ENCODE data around the gene KAT8.

DNA sequence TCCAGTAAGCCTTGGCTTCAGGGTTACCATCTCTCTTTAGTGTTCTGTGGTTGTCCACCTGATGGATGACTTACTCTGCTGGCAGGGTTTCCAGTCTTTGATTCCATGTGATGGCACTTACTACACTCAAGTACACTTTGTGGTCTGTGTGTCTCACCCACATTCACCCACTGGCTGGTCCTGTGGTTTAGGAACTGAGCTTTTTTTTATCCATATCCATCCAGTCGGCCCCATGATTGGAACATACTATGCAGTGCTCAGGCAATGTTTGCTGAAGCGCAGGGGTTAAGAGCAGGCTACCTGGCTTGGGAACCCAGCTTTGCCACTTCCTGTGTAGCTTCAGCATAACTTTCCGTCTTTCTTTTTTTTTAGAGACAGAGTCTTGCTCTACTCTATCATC lies 59.7 kb downstream of the KAT8 start:
- TF ChIP-seq, protein P1, sequence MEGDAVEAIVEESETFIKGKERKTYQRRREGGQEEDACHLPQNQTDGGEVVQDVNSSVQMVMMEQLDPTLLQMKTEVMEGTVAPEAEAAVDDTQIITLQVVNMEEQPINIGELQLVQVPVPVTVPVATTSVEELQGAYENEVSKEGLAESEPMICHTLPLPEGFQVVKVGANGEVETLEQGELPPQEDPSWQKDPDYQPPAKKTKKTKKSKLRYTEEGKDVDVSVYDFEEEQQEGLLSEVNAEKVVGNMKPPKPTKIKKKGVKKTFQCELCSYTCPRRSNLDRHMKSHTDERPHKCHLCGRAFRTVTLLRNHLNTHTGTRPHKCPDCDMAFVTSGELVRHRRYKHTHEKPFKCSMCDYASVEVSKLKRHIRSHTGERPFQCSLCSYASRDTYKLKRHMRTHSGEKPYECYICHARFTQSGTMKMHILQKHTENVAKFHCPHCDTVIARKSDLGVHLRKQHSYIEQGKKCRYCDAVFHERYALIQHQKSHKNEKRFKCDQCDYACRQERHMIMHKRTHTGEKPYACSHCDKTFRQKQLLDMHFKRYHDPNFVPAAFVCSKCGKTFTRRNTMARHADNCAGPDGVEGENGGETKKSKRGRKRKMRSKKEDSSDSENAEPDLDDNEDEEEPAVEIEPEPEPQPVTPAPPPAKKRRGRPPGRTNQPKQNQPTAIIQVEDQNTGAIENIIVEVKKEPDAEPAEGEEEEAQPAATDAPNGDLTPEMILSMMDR (conservative IDR thresholded peaks at IDR 0.05; ENCODE audit: low read depth, low read length) = no peak
- no peak for TF ChIP-seq MAFK (IDR thresholded peaks at IDR 0.05; ENCODE audit: low read depth, low read length)
- no peak for TF ChIP-seq MAZ (IDR thresholded peaks at IDR 0.05; ENCODE audit: borderline replicate concordance, low read depth, low read length)
- no peak for TF ChIP-seq POLR2A (IDR thresholded peaks at IDR 0.05; ENCODE audit: low read depth, low read length)
- no peak for TF ChIP-seq MXI1 (IDR thresholded peaks at IDR 0.05; ENCODE audit: borderline replicate concordance, low read depth, low read length)
- TF ChIP-seq RFX5 (IDR thresholded peaks at IDR 0.05; ENCODE audit: low read depth, low read length) = no peak
- TF ChIP-seq, protein P2, sequence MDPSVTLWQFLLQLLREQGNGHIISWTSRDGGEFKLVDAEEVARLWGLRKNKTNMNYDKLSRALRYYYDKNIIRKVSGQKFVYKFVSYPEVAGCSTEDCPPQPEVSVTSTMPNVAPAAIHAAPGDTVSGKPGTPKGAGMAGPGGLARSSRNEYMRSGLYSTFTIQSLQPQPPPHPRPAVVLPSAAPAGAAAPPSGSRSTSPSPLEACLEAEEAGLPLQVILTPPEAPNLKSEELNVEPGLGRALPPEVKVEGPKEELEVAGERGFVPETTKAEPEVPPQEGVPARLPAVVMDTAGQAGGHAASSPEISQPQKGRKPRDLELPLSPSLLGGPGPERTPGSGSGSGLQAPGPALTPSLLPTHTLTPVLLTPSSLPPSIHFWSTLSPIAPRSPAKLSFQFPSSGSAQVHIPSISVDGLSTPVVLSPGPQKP (IDR thresholded peaks at IDR 0.05; ENCODE audit: borderline replicate concordance, low read depth, low read length) = no peak
- TF ChIP-seq, protein P3, sequence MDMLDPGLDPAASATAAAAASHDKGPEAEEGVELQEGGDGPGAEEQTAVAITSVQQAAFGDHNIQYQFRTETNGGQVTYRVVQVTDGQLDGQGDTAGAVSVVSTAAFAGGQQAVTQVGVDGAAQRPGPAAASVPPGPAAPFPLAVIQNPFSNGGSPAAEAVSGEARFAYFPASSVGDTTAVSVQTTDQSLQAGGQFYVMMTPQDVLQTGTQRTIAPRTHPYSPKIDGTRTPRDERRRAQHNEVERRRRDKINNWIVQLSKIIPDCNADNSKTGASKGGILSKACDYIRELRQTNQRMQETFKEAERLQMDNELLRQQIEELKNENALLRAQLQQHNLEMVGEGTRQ (IDR thresholded peaks at IDR 0.05; ENCODE audit: low read depth, low read length) = no peak
- no peak for TF ChIP-seq RAD21 (IDR thresholded peaks at IDR 0.05; ENCODE audit: low read length)
